ENCODE results near the gene SLC6A4.

SLC6A4 gene

DNA sequence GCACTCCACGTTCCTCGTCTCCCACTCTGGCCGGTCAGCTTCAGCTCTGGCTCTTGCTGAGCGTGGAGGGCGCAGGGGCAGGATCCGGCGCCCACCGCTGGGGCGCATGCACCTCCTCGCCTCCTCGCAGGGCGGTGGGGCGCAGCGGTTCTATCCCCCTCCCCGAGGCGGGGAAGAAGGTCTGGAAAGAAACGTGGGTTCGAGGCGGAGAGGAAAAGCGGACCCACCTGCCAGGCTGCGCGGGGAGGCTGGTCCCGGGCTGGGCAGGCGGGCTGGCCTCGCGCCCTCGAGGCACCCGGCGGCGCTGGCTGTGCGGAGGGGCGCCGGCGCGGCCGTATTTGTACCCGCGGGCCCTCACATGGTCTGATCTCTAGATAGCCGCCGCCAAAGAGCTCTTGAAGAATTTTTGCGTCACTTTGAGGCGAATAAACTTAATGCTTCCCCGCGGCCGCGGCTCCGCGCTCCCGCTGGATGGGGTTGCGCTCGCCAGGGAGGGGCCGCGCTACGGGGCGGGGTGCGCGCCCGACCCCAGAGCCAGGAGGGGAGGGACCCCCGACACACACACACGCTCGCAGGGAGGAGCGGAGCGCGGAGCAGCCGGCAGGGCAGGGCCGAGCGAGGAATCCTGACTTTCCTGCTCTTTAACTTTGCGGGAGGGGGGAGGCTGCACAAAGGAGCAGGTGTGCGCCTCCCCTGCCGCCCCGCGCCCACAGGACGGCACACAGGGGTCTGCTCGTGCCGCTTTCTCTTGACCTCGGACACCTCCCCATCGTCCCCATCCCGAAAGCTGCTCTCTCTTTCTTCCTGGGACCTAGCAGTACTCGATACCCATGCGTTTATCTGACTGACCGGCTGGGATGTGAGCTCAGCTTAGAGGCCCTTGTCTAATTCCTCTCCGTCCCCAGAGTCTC is at the start of gene SLC6A4:
Gene SLC6A4, minus strand, starts transcription at position 312 of the 911 bp plus-strand sequence. CDS start 13,739 bp downstream, outside the sequence.
- no peak for TF ChIP-seq CTCF (IDR thresholded peaks at IDR 0.05; ENCODE audit: insufficient read depth, missing control alignments)
- FAIRE-seq (no peak), DNase-seq (ENCODE audit: insufficient read length, low spot score) (no peak)

DNA sequence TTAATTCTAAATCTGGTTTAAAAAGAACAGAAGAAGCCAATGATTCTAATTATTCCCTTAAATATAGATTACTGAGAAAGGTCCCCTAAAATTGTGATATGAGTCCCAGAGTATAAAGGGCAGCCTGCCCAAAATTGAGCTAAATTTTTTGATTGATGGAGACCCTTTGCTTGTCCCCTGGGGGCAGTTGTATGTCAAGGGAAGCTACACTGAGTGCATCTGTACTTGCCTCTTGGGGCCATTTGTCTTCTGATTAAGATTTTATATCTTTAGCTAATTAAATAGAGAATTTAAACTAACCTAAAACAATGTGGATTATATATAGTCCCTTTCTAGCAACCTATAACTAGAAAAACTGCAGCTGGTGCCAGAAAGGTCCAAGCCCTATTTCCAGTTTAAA is 43.7 kb upstream of the SLC6A4 start:
- FAIRE-seq (no peak), DNase-seq (ENCODE audit: insufficient read length, low spot score) (no peak)
- no peak for TF ChIP-seq CTCF (IDR thresholded peaks at IDR 0.05; ENCODE audit: insufficient read depth, missing control alignments)

DNA sequence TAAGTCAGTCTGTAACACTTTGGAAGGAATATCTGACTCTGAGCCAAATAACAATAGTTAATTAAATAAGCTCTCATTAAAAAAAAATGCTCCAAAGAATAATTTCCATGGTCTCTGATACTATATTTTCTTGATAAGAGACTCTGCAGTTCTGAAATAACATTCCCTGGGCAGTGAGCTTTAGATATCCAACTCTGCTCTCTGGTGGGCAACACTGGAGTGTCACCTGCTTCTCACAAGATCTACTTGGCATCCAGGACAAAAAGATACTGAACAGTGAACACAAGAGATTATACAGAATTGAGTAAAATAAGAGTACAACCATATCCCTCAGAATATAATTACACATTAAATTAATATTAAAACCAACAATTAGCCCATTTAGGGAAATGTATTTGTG is 42.5 kb upstream of the SLC6A4 start:
- peak; percentile 67 for TF ChIP-seq CTCF (IDR thresholded peaks at IDR 0.05; ENCODE audit: insufficient read depth, missing control alignments)
- no peak for DNase-seq (ENCODE audit: insufficient read length, low spot score)
- FAIRE-seq = peak; percentile 25

- DNase-seq (ENCODE audit: insufficient read length, low spot score) (no peak), FAIRE-seq (no peak)
- no peak for TF ChIP-seq CTCF (IDR thresholded peaks at IDR 0.05; ENCODE audit: insufficient read depth, missing control alignments)
These were observed 40.4 kb upstream of the SLC6A4 start for GRCh38 chr17:30275911-30276310.

GRCh38 chr17:30274887-30275286 is 39.4 kb upstream of the SLC6A4 start:
- DNase-seq (ENCODE audit: insufficient read length, low spot score) (no peak), FAIRE-seq (no peak)
- TF ChIP-seq CTCF (IDR thresholded peaks at IDR 0.05; ENCODE audit: insufficient read depth, missing control alignments) = no peak

GRCh38 chr17:30273373-30273772 is 37.9 kb upstream of the SLC6A4 start:
- FAIRE-seq (peak; percentile 29), DNase-seq (ENCODE audit: insufficient read length, low spot score) (no peak)
- TF ChIP-seq CTCF (IDR thresholded peaks at IDR 0.05; ENCODE audit: insufficient read depth, missing control alignments) = no peak

- no peak for FAIRE-seq
- TF ChIP-seq CTCF (IDR thresholded peaks at IDR 0.05; ENCODE audit: insufficient read depth, missing control alignments) = no peak
- no peak for DNase-seq (ENCODE audit: insufficient read length, low spot score)
These were observed 35.6 kb upstream of the SLC6A4 start for GRCh38 chr17:30271102-30271501.

Measured in D721Med (cell line).